ENCODE results near the gene TRIM63.
A peak's percentile ranks its signal among the peaks of the same experiment; 100 is the strongest.

The TRIM63 gene

GRCh38 chr1:26053718-26054560 lies 13.5 kb downstream of the TRIM63 start:
- no peak for DNase-seq

GRCh38 chr1:26050248-26050640 lies 17.2 kb downstream of the TRIM63 start:
- DNase-seq = no peak

GRCh38 chr1:26049531-26050247 lies 17.7 kb downstream of the TRIM63 start:
- DNase-seq = no peak

DNA sequence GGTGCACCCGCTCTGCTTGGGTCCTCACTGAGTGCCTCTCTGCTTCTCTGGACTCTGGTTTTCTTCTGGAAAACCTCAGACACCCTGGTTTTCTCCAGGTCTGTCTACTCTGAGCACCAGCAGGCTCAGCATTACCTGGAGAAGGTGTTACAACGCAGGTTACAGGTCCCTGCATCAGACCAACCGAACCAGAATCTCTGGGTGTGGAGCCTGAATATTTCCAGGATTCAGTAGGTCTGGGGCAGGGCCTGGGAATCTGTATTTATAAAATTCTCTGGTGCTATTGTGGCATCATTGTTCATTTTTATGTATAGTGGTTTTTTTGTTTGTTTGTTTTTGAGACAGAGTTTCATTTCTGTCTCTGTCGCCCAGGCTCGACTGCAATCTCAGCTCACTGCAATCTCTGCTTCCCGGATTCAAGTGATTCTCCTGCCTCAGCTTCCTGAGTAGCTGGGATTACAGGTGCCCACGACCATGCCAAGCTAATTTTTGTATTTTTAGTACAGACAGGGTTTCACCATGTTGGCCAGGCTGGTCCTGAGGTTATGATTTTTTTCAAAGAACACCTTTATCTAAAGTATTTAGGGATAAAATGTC lies 20.1 kb downstream of the TRIM63 start:
- no peak for DNase-seq

DNA sequence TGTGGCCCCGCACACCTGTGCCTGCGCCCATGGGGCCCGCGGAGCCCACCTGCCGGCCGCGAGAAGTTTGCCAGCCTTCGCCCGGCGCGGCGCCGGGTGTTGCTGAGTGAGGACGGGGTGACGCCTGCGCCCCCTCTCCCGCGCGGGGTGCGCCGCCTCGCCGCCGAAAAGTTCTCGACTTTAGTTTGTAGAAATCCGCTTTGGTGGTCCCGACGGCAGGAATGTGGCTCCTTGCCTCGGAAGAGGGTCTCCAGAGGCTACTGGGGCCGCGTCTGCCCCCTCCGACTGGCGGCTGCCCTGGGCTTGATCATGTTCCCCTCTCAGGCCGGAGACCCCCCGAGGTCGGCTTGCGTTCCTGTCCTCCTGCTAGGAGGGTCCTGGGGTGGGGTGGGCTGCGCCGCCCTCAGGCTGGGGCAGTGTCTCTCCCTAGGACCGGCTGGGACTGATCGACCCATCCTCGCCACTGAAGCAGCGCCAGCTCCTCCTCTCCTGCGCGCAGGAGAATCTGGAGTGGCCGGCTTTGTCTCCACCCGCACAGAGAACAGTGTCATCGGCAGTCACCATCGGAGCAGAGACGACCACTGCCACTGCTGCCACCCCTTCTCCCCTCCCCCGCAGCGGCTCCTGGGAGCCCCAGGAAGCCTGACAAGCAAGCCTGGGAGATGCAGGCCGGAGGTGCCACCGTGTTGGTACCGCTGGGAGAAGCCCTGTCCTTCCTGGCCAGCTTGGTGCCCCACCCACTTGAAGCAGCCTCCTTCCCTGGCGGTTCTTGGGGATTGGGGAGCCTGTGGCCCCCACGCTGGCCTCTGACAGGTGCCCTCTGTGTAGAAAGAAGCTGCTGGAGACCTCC lies 21.0 kb downstream of the TRIM63 start:
- no peak for DNase-seq

DNA sequence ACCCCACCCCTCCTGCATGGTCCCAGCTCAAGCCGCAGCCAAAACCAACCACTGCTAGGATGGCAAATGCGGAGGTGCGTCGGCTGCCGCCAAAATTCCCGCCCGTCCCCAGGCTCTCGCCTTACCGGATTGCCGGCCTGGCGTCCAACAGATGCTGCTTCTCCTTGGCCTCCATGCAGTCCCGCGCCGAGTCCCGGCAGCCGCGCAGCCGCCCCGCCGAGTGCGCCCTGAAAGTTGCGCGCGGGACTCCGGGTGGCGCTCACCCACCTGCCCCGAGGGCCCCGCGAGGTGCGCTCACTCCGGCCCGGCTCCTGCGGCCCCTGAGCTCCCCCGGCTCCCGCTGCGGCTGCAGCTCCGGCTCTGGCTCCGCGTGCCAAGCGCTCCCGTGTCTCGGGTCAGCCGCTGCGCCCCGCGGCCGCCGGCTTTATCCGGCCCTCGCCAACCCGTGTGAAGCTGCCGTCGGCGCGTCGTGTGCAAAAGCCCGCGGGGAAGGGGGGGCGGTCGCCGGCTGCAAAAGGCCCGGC lies 21.6 kb downstream of the TRIM63 start, which contains the start of gene SLC30A2:
SLC30A2 (minus strand) TSS at position 397 of the 524 bp plus-strand sequence; CDS start at position 175, 222 bp downstream.
- no peak for DNase-seq

DNA sequence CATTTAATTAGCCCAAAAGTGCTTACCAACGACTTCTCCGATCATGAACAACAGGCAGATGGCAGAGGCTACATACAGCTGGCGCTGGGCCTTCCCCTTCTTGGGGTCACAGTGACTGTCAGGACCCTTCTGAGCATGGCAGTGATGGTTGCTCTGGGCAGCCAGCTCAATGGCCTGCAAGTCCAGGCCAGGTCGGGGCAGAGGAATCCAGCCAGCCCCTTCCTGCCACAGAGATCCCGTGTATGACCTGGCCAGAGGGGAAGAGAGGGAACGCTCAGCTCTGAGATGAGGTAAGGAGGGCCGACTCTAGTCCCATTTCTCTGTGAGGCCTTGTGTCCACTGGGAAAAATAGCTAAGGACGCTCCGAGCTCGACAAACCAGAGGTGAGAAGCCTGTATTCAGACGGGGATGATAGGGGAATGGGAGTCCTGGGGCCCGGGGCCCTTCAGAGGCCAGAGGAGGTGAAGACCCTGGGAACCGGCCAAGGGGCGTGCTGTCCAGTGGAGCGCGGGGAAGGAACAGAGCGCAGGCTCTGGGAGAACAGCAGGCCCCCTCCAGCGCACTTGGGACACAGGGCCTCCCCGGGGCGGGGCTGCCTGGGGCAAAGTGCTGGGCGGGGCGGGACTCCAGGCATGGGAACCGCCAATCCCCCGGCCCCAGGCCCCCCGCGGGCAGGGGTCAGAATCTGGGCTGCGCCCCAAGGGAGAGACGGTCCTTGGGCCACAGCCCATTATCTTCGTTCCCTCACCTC lies 22.3 kb downstream of the TRIM63 start:
- DNase-seq = no peak

DNA sequence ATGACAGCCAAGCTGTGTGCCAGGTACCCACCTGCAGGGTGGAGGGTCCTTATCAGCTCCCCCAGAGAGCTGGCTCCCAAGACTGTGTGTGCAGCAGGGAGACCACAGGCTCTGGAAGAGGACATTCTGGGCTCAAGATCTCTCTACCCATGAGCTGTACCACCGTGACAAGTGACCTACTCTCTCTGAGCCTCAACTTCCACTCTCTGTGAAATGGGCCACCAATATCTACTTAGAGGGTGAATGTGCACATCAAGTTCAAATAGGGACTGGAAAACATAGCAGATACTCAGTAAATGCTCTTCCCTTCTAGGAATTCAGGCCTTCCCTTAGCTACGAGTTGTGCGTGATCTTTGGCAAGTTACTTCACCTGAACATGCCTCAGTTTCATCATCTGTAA lies 23.0 kb downstream of the TRIM63 start:
- no peak for DNase-seq

- DNase-seq = no peak
Measured at GRCh38 chr1:26043765-26044164, 23.7 kb downstream of the TRIM63 start.

GRCh38 chr1:26041978-26042377 lies 25.5 kb downstream of the TRIM63 start:
- DNase-seq = no peak

DNA sequence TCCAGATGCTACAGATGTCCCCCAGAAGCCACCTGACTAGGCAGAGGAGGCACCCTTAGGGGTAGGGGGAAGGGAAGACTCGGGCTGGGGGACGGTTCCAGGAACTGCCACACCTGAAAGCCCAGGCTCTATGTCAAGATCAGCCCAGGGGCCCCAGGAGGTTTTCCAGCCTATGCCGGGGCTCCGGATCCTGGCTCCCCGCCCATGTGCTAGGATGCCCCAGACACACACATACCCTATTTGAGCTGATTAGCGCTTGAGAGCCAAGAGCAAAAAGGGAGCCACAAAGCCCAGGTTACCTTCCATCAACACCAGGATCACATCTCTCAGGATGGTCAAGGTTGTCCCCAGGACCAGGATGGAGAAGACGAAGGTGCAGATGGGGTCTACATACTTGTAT lies 26.0 kb downstream of the TRIM63 start:
- no peak for DNase-seq

GRCh38 chr1:26038904-26039303 lies 28.5 kb downstream of the TRIM63 start:
- no peak for DNase-seq

- DNase-seq = no peak
Measured at GRCh38 chr1:26038477-26038876, 29.0 kb downstream of the TRIM63 start.

DNA sequence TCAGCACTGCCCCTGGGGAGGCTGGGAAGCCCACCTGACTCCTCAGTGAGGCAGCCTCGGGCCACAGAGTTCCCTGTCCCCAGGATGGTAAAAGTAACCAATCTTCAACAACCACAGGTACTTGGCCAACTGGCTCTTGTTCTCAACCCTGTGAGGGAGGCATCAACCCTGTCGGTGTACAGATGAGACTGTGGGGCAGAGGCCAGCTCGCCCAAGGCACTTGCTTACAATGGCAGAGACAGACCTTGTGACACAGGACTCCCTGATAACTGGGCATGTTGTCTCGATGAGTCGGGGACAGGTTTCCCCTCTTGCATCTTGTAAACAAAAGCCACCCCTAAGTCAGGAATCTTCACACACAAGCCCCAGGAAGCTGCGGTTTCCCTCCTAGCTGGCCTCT lies 29.5 kb downstream of the TRIM63 start:
- no peak for DNase-seq

DNA sequence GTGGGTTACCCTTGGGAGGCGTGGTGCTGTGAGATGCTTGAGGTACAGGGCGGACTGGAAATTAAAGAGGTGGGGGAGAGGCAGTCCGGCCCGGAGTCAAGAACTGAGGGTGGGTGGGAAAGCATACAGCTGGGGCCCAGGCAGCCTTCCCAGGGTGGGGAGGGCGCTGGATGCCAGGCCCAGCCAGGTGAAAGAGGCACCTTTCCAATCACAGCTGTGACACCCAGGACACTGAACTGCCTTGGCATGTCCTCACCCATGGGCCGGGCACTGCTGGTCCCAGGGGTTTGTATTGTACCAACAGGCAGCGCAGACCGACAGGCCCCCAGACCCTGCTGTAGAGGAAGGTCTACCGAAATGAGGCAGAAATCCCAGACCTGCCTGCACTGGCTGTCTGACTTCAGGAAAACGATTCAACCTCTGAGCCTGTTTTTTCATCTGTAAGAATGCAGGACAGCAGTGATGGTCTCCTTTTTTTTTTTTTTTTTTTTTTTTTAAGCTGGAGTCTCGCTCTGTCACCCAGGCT lies 30.6 kb downstream of the TRIM63 start:
- no peak for DNase-seq

DNA sequence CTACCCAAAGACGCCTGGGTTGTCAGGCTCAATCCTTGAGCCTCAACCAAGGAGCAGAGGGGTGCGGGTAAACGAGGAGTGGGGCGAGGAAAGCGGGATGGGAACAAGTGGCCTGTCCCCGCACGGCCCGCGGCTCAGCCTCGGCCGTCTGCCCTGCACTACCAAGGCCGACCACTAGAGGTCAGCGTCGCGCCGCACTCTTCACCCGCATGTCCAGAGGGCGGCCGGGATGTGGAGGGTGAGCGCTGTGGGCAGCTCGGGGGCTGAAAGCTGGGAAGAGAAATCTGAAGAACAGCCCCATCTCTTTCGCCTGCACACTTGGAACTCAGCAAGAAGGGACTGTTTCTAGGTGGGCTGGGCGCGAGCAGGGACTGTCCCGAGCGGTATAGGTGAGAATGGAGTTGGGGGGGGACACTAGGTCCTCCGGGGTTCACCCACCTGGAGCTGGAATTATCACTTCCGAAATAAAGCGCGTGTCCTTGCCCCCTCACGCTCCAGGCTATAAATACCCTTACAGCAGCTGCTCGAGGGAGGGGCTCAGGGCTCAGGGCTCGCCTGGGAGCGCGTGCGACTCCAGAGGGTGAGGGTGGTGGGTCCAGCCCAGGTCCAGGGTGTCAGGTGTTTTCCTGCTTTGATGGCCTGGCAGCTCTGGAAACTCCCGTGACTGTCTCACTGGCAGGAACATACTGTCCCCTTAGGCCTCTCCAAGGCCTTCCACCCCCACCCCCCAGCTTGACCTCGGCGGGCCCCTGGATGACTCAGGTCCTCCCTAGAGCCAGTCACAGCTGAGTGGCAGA lies 31.3 kb downstream of the TRIM63 start:
- no peak for DNase-seq

GRCh38 chr1:26035203-26035958 lies 32.0 kb downstream of the TRIM63 start:
- DNase-seq = peak; percentile 64

GRCh38 chr1:26034504-26035202 lies 32.8 kb downstream of the TRIM63 start:
- DNase-seq = no peak

DNA sequence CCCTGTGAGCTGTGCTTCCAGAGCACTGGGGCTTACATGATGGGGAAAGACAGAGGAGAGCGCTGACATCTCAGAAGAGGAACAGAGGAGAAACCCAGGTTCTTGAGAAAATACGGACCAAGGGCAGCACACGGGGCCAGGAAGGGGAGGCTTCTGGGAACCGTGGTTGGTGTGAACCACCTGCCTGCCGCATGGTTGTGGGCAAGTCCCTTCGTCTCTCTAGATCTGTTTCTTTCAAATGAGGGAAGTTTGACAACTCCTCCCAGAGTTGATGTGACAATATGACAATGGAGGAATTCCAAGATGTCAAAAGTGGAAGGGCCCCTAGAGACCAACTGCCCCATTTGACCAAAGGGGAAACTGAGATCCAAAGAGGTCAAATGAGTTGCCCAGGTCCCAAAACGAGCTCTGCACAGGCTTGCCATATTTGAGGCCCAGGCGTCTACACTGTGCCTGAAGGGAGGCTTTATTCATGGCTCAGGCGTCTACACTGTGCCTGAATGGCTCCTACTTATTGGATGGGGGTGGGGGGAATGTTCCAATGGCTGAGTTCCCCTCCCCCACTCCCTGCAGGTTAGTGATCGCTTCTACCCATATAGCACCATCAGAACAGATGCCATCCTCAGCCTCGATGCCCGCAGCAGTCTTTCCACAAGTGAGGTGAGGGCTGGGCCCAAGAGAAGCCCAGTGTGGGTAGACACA lies 34.6 kb downstream of the TRIM63 start:
- no peak for DNase-seq

All from SHP77 treated with DMSO at 0.1 percent for 48 hours (cell line).